Medulla oblongata (tissue), 1 donor: ENCODE data around the gene CCDC50.

Experiments used
- DNase-seq: peaks from one replicate; pipeline ENCODE4 v3.0.0-alpha.2; 2015; ENCODE audit errors: extremely low spot score

Gene CCDC50

DNA sequence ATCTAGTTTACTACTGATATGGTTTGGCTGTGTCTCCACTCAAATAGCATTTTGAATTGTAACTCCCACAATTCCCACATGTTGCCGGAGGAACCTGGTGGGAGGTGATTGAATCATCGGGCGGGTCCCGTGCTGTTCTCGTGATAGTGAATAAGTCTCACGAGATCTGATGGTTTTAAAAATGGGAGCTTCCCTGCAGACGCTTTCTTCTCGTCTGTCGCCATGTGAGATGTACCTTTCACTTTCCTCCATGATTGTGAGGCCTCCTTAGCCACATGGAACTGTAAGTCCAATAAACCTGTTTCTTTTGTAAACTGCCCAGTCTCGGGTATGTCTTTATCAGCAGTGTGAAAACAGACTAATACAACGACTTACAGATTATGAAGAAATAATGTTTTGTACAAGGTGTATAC, 96.1 kb downstream of the CCDC50 start:
- DNase-seq, result no peak

GRCh38 chr3:191426311-191426710, 97.1 kb downstream of the CCDC50 start:
- no peak for DNase-seq

- DNase-seq, result no peak
Observed at GRCh38 chr3:191428177-191428576, 99.0 kb downstream of the CCDC50 start.

- no peak for DNase-seq
Observed at GRCh38 chr3:191430103-191430502, 100.9 kb downstream of the CCDC50 start.

DNA sequence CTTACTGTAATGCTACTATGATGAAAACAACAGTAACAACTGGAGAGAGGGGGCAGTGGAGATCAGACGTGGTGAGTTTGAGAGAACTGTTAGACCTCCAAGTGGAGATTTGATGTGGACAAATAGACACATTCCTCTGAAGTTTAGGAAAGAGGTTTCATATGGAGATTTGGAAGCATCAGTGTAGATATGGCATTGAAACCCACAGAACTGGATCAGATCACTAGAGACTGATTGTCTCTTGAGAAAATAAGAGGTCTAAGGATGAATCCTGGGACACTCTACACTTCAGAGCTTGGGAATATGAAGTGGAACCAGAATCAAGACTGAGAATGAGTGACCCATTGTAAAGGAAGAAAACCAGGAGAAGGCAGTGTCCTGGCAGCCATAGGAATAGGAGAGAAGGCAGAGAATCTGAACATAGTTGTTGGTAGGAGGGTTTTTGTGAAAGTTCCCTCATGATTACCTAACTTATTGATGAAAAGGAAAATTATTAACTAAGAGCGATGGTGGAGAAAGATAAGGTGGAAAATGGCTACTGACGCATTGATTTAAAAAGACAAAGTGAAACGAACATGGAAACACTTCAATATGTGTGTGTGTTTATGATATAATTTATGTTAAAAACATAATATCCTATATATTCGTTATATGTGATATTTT, 102.1 kb downstream of the CCDC50 start:
- DNase-seq, result no peak

DNA sequence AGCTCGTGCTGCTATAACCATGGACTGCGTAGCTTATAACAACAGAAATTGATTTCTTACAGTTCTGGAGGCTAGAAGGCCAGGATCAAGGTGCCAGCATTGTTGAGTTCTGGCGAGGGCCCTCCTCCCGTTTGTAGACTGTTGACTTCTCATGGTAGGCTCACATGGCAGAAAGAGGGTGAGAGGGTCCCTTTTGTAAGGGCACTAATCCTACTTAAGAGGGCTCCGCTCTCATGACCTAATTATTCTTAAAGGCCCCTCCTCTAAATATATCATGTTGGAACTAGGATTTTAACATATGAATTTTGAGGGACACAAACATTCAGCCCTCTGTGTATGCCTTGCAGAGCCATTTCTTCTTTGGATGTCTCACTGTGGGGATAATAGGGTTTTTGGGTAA, 103.0 kb downstream of the CCDC50 start:
- no peak for DNase-seq

DNA sequence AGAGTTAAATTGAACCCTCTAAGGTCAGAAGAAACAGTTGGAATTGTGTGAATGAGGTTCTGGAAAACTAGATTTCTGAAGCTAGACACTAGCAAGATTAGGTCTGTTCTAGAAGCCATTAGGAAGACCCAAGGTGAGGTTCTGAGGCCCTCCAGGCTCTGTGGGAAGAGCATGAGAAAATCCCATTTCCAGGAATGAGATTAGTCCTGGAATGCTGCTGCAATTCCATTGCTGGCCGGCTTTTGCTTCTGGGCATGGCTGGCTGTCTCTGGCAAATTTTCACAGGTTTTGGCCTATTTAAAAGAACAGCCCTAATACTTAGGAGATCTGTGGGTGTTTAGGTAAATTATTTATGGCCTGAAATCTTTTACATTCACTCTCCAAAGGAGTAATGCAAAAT, 104.8 kb downstream of the CCDC50 start:
- DNase-seq, result no peak

- no peak for DNase-seq
Observed at GRCh38 chr3:191435981-191436380, 106.8 kb downstream of the CCDC50 start.

DNA sequence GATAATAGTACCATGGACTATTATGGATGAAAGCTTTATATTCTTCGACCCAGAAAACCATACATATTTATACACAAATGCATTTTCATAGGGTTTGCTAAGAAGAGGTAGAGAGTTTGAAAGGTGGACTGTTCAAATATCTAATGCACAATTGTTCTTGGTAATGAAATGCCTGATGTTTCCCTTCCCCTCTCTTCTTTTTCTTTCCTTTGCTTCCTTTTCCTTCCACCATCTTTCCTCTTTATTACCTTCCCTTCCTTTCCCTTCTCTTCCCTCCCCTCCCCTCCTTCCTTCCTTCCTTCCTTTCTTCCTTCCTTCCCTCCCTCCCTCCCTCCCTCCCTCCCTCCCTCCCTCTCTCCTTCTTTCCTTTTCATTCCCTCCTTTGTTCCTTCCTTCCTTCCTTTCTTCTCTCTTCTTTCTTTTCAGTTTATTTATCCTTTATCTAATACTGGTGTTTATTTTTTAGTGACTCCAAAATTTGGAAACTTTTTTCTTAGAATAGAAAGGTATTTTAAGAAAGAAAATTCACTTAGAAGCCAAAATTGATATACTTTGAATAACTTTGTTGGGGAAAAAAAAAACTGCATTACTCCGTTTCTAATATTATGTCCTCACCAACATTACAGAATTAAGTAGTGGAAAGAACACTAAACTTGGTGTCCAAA, 109.1 kb downstream of the CCDC50 start:
- no peak for DNase-seq

GRCh38 chr3:191440532-191440931, 111.3 kb downstream of the CCDC50 start:
- DNase-seq, result no peak

DNA sequence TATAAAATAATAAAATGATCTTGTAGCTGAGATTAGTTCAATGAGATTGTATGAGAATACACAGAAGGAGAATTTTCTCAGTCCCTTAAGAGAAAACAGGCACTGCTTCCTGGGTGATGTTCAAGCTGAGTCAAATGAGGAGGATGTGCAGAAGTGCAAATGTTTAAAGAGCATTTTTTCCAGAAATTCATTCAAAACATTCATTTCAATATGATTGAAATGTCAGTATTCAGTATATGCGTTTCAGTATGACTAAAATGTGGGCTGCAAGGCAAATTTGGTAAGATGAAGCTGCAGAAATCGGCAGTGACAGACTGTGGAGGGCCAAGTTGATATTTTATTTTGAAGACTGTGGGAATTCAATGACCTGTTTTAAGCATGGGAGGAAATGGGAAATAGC, 112.5 kb downstream of the CCDC50 start:
- DNase-seq, result no peak

- DNase-seq, result no peak
Observed at GRCh38 chr3:191444569-191444968, 115.4 kb downstream of the CCDC50 start.
